WTC11 (cell line): ENCODE results near the gene NCMAP. TPM values are rescaled to one million over a fixed set of nuclear protein-coding genes. Genes with fewer than 3 reads are reported as not detected.

Experiments
- ATAC-seq: fragments of 200-7000 bp; cut with Tn5 transposase; 2 replicates; pipeline ENCODE4 v1.10.0; 2021; ENCODE audit warnings: mild to moderate bottlenecking, moderate library complexity
- CTCF ChIA-PET: fragments of 300-600 bp; sonication (Branson Sonifier 250); formaldehyde crosslinking; loops from one replicate; lab custom pipeline; 2021; ENCODE audit warnings: antibody characterized with exemption; lab: Charles Lee
- POLR2A ChIA-PET: fragments of 350-600 bp; sonication (Branson Sonifier 250); formaldehyde crosslinking; loops from one replicate; lab custom pipeline; 2021; ENCODE audit warnings: antibody characterized with exemption; lab: Charles Lee
- DNase-seq: peaks from one replicate; pipeline ENCODE4 v3.0.0; 2021; ENCODE audit warnings: low spot score
- H3K27ac Mint-ChIP-seq: 2 replicates; pipeline ENCODE4 v1.8.0; 2021; ENCODE audit warnings: mixed read lengths
- H3K27me3 Mint-ChIP-seq: 2 replicates; pipeline ENCODE4 v1.8.0; 2021; ENCODE audit warnings: low read depth, mild to moderate bottlenecking, moderate library complexity, mixed read lengths
- H3K36me3 Mint-ChIP-seq: 2 replicates; pipeline ENCODE4 v1.8.0; 2021; ENCODE audit warnings: mixed read lengths
- H3K4me1 Mint-ChIP-seq: 2 replicates; pipeline ENCODE4 v1.8.0; 2022; ENCODE audit warnings: mixed read lengths
- H3K4me3 Mint-ChIP-seq: 2 replicates; pipeline ENCODE4 v1.8.0; 2021; ENCODE audit warnings: mild to moderate bottlenecking, moderate library complexity, mixed read lengths
- H3K9me3 Mint-ChIP-seq: 2 replicates; pipeline ENCODE4 v1.8.0; 2021; ENCODE audit warnings: mixed read lengths
- AR ChIP-seq: fragments of 250-450 bp; sonication (Bioruptor Pico); IDR thresholded peaks from 2 replicates; pipeline ENCODE4 v1.9.0; 2021; ENCODE audit warnings: mild to moderate bottlenecking
- CBFB ChIP-seq: sonication (generic); formaldehyde crosslinking; IDR thresholded peaks from 2 replicates; pipeline ENCODE4 v1.8.1; 2022; ENCODE audit warnings: mild to moderate bottlenecking, low read depth, missing genetic modification reagents
- CDX4 ChIP-seq: fragments of 250-450 bp; sonication (Bioruptor Pico); IDR thresholded peaks from 2 replicates; pipeline ENCODE4 v1.9.0; 2021; ENCODE audit warnings: moderate library complexity, mild to moderate bottlenecking, inconsistent platforms, borderline replicate concordance
- ESRRA ChIP-seq: sonication (generic); formaldehyde crosslinking; IDR thresholded peaks from 2 replicates; pipeline ENCODE4 v1.8.1; 2022; ENCODE audit warnings: mild to moderate bottlenecking, missing genetic modification reagents, borderline replicate concordance
- GRHL2 ChIP-seq: fragments of 250-450 bp; sonication (Bioruptor Pico); IDR thresholded peaks from 2 replicates; pipeline ENCODE4 v1.8.0; 2022; ENCODE audit warnings: mild to moderate bottlenecking, moderate library complexity; ENCODE audit not compliant: insufficient replicate concordance, severe bottlenecking
- IRF1 ChIP-seq: sonication (generic); formaldehyde crosslinking; IDR thresholded peaks from 2 replicates; pipeline ENCODE4 v1.8.0; 2023; ENCODE audit warnings: missing genetic modification reagents
- JAZF1 ChIP-seq: fragments of 250-450 bp; sonication (Bioruptor Pico); IDR thresholded peaks from 2 replicates; pipeline ENCODE4 v1.9.0; 2021; ENCODE audit warnings: moderate library complexity, mild to moderate bottlenecking, inconsistent platforms
- MYBL2 ChIP-seq: sonication (generic); formaldehyde crosslinking; IDR thresholded peaks from 2 replicates; pipeline ENCODE4 v1.8.1; 2023; ENCODE audit warnings: mild to moderate bottlenecking, moderate library complexity, missing genetic modification reagents
- SOX15 ChIP-seq: fragments of 250-450 bp; sonication (Bioruptor Pico); IDR thresholded peaks from 2 replicates; pipeline ENCODE4 v1.9.0; 2021; ENCODE audit warnings: mild to moderate bottlenecking
- USF1 ChIP-seq: sonication (generic); formaldehyde crosslinking; IDR thresholded peaks from 2 replicates; pipeline ENCODE4 v1.8.0; 2022; ENCODE audit warnings: mild to moderate bottlenecking, missing genetic modification reagents
- ZMAT4 ChIP-seq: fragments of 250-450 bp; sonication (Bioruptor Pico); IDR thresholded peaks from 2 replicates; pipeline ENCODE4 v1.9.0; 2021; ENCODE audit warnings: mild to moderate bottlenecking
- ZNF138 ChIP-seq: sonication (generic); formaldehyde crosslinking; conservative IDR thresholded peaks from 2 replicates; pipeline ENCODE4 v1.8.1; 2022; ENCODE audit warnings: mild to moderate bottlenecking, moderate library complexity, missing genetic modification reagents
- ZNF232 ChIP-seq: sonication (generic); formaldehyde crosslinking; IDR thresholded peaks from 2 replicates; pipeline ENCODE4 v1.8.0; 2022; ENCODE audit warnings: mild to moderate bottlenecking, missing genetic modification reagents
- ZNF281 ChIP-seq: sonication (generic); formaldehyde crosslinking; IDR thresholded peaks from 2 replicates; pipeline ENCODE4 v1.8.0; 2023; ENCODE audit warnings: mild to moderate bottlenecking, missing genetic modification reagents
- ZNF423 ChIP-seq: fragments of 250-450 bp; sonication (Bioruptor Pico); IDR thresholded peaks from 2 replicates; pipeline ENCODE4 v2.1.2; 2022; ENCODE audit warnings: mild to moderate bottlenecking, moderate library complexity
- total RNA-seq: library from RNA; stranded (reverse); gene quantifications from 3 replicates; pipeline ENCODE4 v1.2.3, GENCODE V29; 2021

Gene NCMAP
- total RNA-seq, 1 experiment from 2014 or later = 0.26 TPM

GRCh38 chr1:24570265-24571125, 14.6 kb downstream of the NCMAP start:
- POLR2A ChIA-PET = no interaction called here
- no peaks in the 10 kb centered on the region for H3K27me3 Mint-ChIP-seq
- DNase-seq = no peak
- no peaks in the 10 kb centered on the region for H3K36me3 Mint-ChIP-seq
- TF ChIP-seq SOX15 (CRISPR knock-in tag) (no peak), ZNF423 (CRISPR knock-in tag) (peak; percentile 42), ZNF138 (CRISPR knock-in tag) (no peak)
- TF ChIP-seq, all 79 proteins: peak for 1
- ATAC-seq = no peak
- peaks cover 5% of the 10 kb centered on the region for H3K9me3 Mint-ChIP-seq
- CTCF ChIA-PET = interaction anchor here (0.7 to 3.6 kb wide), 2 partner anchors 11 to 17 kb away, joined by 3 to 20 read pairs; no protein-coding TSS in a partner anchor
- H3K4me3 Mint-ChIP-seq = no peak overlapping the region
- H3K27ac Mint-ChIP-seq = no peak overlapping the region
- H3K4me1 Mint-ChIP-seq = peaks cover 25% of the 10 kb centered on the region

- no peaks in the 10 kb centered on the region for H3K36me3 Mint-ChIP-seq
- H3K27me3 Mint-ChIP-seq = no peaks in the 10 kb centered on the region
- DNase-seq = no peak
- ATAC-seq = no peak
- H3K27ac Mint-ChIP-seq = no peak overlapping the region
- no peak for TF ChIP-seq USF1 (CRISPR knock-in tag)
- no peak for TF ChIP-seq SOX15 (CRISPR knock-in tag)
- TF ChIP-seq MYBL2 = no peak
- TF ChIP-seq ESRRA (CRISPR knock-in tag) = no peak
- no peak for TF ChIP-seq GRHL2 (CRISPR knock-in tag)
- TF ChIP-seq CBFB (CRISPR knock-in tag) = no peak
- TF ChIP-seq CDX4 (CRISPR knock-in tag) = no peak
- TF ChIP-seq JAZF1 = no peak
- no peak for TF ChIP-seq ZNF281 (CRISPR knock-in tag)
- POLR2A ChIA-PET = no interaction called here
- H3K9me3 Mint-ChIP-seq = no peaks in the 10 kb centered on the region
- no peak overlapping the region for H3K4me3 Mint-ChIP-seq
- CTCF ChIA-PET = interaction anchor here (0.9 to 1.4 kb wide), 2 partner anchors 15 to 30 kb away, joined by 4 to 10 read pairs; no protein-coding TSS in a partner anchor
- peaks cover 9% of the 10 kb centered on the region for H3K4me1 Mint-ChIP-seq
Observed at GRCh38 chr1:24572301-24572700, 16.4 kb downstream of the NCMAP start.

GRCh38 chr1:24575905-24576587, 20.2 kb downstream of the NCMAP start:
- Mint-ChIP-seq H3K4me1 (no peaks in the 10 kb centered on the region), H3K9me3 (no peaks in the 10 kb centered on the region), H3K4me3 (no peak overlapping the region), H3K27me3 (no peaks in the 10 kb centered on the region), H3K36me3 (no peaks in the 10 kb centered on the region), H3K27ac (peak overlapping the region; percentile 68; the same call in 1 of the 2 replicates)
- POLR2A ChIA-PET = interaction anchor here (0.6 to 0.7 kb wide), 2 partner anchors 7 to 17 kb away, joined by 3 to 8 read pairs; no protein-coding TSS in a partner anchor
- DNase-seq (no peak), ATAC-seq (no peak)
- TF ChIP-seq ZMAT4 (CRISPR knock-in tag) (no peak), SOX15 (CRISPR knock-in tag) (no peak), AR (CRISPR knock-in tag) (no peak), ZNF232 (CRISPR knock-in tag) (no peak), ZNF423 (CRISPR knock-in tag) (no peak), IRF1 (CRISPR knock-in tag) (no peak)
- CTCF ChIA-PET = interaction anchor here (3.7 kb wide), 1 partner anchor 11 kb away, joined by 26 read pairs; no protein-coding TSS in a partner anchor
